Measurements from ENCODE around the gene IQCH. TPM values are rescaled to one million over a fixed set of nuclear protein-coding genes. Genes with fewer than 3 reads are reported as not detected.

IQCH gene
- total and polyA plus RNA-seq, 9 of the 15 experiments (the other 6 are each of a cell fraction or from before 2014, with no cell fraction given), result 1.8 to 3.9 (median 2.7) TPM

DNA sequence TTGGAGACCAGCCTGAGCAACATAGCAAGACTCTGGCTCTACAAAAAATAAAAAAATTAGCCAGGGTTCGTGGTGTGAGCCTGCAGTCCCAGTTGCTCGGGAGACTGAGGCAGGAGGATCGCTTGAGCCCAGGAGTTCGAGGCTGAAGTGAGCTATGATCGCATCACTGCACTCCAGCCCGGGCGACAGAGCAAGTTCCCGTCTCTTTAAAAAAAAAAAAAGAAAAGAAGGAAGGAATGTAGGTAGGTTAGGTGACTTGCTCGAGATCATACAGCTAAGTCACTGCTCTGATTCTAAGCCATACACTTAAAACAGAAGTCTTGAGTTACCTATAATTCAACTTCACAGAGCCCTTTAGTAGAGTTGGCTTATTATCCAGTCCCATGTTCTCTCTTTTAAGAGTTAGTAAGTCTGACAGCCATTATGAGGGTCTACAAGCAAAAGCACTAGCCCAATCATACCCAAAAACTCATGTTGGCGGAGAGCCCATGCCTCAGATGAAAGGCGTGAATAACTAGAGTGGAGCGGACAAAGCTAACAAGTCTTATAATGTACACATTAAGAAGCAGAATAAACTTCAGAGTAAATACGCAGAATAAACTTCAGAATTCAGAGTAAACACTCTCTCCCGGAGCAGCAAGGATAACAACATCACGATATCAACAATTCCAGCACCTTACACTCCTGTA lies 893 bp upstream of the IQCH start:
- H4K20me1 ChIP-seq (replicated peaks; ENCODE audit: control insufficient read depth, insufficient read depth, low read length), result no peaks in the 10 kb centered on the region
- peak overlapping the region; percentile 90 to 98 for H3K9ac ChIP-seq (ENCODE audit: insufficient read depth in 1 of 2, low read depth in 2 of 2, low read length in 2 of 2)
- H3K4me1 ChIP-seq (replicated peaks in 1 of 2; ENCODE audit: control insufficient read depth in 2 of 2, insufficient read depth in 2 of 2, low read length in 2 of 2), result peaks cover 11 to 19% of the 10 kb centered on the region in 2 experiments; a peak in 4 of 5 replicates
- in situ Hi-C loops (cut with MboI), result no loop called here
- H3K9me3 ChIP-seq (replicated peaks; ENCODE audit: control insufficient read depth, insufficient read depth, low read depth, low read length), result no peaks in the 10 kb centered on the region
- intact Hi-C loops (cut with micrococcal nuclease), result loop anchor here (5.0 kb wide), 1 partner anchor 186 kb away; the partner anchor contains the start of gene SMAD3
- ChIA-PET CTCF (ENCODE audit: low intra/inter-chr PET ratio) (no interaction called here), POLR2A (interaction anchor here (0.6 to 1.5 kb wide), 8 partner anchors 14 to 1230 kb away, joined by 3 to 5 read pairs (median 3); no protein-coding TSS in a partner anchor)
- peaks cover 55% of the 10 kb centered on the region for H3K79me2 ChIP-seq (ENCODE audit: control insufficient read depth, insufficient read depth, low read length)
- FAIRE-seq, result peak; percentile 11
- peak overlapping the region; percentile 79 for H2AFZ ChIP-seq (ENCODE audit: low read depth, low read length)
- peak overlapping the region; percentile 78 for H3K4me2 ChIP-seq (ENCODE audit: insufficient read depth, low read length)
- H3K27ac ChIP-seq (ENCODE audit: extremely low read depth, low read depth, low read length), result peak overlapping the region; percentile 96
- peak in 2 of 4 experiments; percentile 10 to 13 for DNase-seq (ENCODE audit: extremely low read depth in 1 of 4, low spot score in 3 of 4)
- WGBS (ENCODE audit: insufficient coverage, low coverage, missing lambda C conversion rate), result 4% methylated on average over 15 of the region's 15 CpGs
- peaks cover 11% of the 10 kb centered on the region; the same call in 2 of the 3 replicates for H3K36me3 ChIP-seq (ENCODE audit: control insufficient read depth, insufficient read depth, low read length)
- TSS peak; percentile 67 for BruUV-seq (replicated peaks)
- no peaks in the 10 kb centered on the region for H3K27me3 ChIP-seq (ENCODE audit: control insufficient read depth in 2 of 2, insufficient read depth in 2 of 2, low read length in 2 of 2)
- ATAC-seq, result no peak; the same call in 2 of the 3 replicates
- no peaks in the 10 kb centered on the region for H3K9me1 ChIP-seq (ENCODE audit: control insufficient read depth, insufficient read depth, low read length)
- H3K4me3 ChIP-seq, result peak overlapping the region; percentile 81
- peak; percentile 67 for TF ChIP-seq HMBOX1 (IDR thresholded peaks at IDR 0.05)
- TF ChIP-seq SMARCA4 (IDR thresholded peaks at IDR 0.05), result peak; percentile 46; the same call in 1 of the 2 replicates
- TF ChIP-seq ZZZ3 (IDR thresholded peaks at IDR 0.05), result 0 out of 2 replicates have a peak, but pooled peaks have one; percentile 47
- no peak for TF ChIP-seq ZNF586 (CRISPR knock-in tag; conservative IDR thresholded peaks at IDR 0.05)
- TF ChIP-seq ZNF445 (CRISPR knock-in tag; IDR thresholded peaks at IDR 0.05; ENCODE audit: low read depth), result no peak
- no peak for TF ChIP-seq THRAP3 (IDR thresholded peaks at IDR 0.05; ENCODE audit: borderline replicate concordance)
- no peak for TF ChIP-seq ZNF778 (CRISPR knock-in tag; IDR thresholded peaks at IDR 0.05)
- no peak for TF ChIP-seq SMARCB1 (IDR thresholded peaks at IDR 0.05; ENCODE audit: insufficient read length, low read depth)
- TF ChIP-seq ETV1 (tag; conservative IDR thresholded peaks at IDR 0.05; ENCODE audit: low read depth), result 0 out of 2 replicates have a peak, but pooled peaks have one; percentile 52
- TF ChIP-seq ZC3H11A (IDR thresholded peaks at IDR 0.05; ENCODE audit: low read depth, low read length), result no peak
- TF ChIP-seq DPF2 (IDR thresholded peaks at IDR 0.05), result 0 out of 2 replicates have a peak, but pooled peaks have one; percentile 41
- peak; percentile 25; the same call in 1 of the 2 replicates for TF ChIP-seq NFIC (IDR thresholded peaks at IDR 0.05)
- no peak for TF ChIP-seq ZNF561 (CRISPR knock-in tag; conservative IDR thresholded peaks at IDR 0.05)
- no peak for TF ChIP-seq ZNF3 (CRISPR knock-in tag; IDR thresholded peaks at IDR 0.05)
- TF ChIP-seq TEAD1 (CRISPR knock-in tag; IDR thresholded peaks at IDR 0.05), result no peak
- TF ChIP-seq ZNF384 (IDR thresholded peaks at IDR 0.05; ENCODE audit: low read depth, low read length), result peak; percentile 67; the same call in 1 of the 2 replicates
- TF ChIP-seq NFIX (CRISPR knock-in tag; IDR thresholded peaks at IDR 0.05; ENCODE audit: low read depth), result no peak
- 0 out of 2 replicates have a peak, but pooled peaks have one; percentile 5 for TF ChIP-seq FOXM1 (IDR thresholded peaks at IDR 0.05; ENCODE audit: low read depth)
- no peak for TF ChIP-seq FOXM1 (CRISPR knock-in tag; IDR thresholded peaks at IDR 0.05; ENCODE audit: low read depth)

Data from K562 (cell line).